Measurements from ENCODE around the gene CKM.

CKM gene

GRCh38 chr19:45331411-45331810, 8.7 kb upstream of the CKM start:
- Histone ChIP-seq H3K4me1 (peaks cover 0 to 23% (median 6%) of the 10 kb centered on the region in 10 experiments; a peak in 16 of 20 replicates), H3K36me3 (no peaks in the 10 kb centered on the region), H3K4me2 (no peak overlapping the region), H3K27ac (no peak overlapping the region), H3K4me3 (no peak overlapping the region), H4K20me1 (no peaks in the 10 kb centered on the region), H3K9me3 (replicated peaks in 1 of 11) (no peaks in the 10 kb centered on the region), H3K27me3 (no peaks in the 10 kb centered on the region), H3K9ac (no peak overlapping the region)
- no peak for TF ChIP-seq Cebpa-rat (IDR thresholded peaks at IDR 0.05)

- Histone ChIP-seq H3K9ac (no peak overlapping the region), H3K36me3 (no peaks in the 10 kb centered on the region), H3K27ac (no peak overlapping the region), H4K20me1 (peaks cover 0 to 6% (median 0%) of the 10 kb centered on the region in 11 experiments; a peak in 1 of 22 replicates), H3K27me3 (peaks cover 0 to 18% (median 0%) of the 10 kb centered on the region in 11 experiments; a peak in 4 of 22 replicates), H3K4me2 (no peak overlapping the region), H3K4me1 (peaks cover 13 to 49% (median 31%) of the 10 kb centered on the region in 10 experiments; a peak in 19 of 20 replicates), H3K4me3 (no peak overlapping the region), H3K9me3 (replicated peaks in 1 of 11) (no peaks in the 10 kb centered on the region)
- no peak for TF ChIP-seq Cebpa-rat (IDR thresholded peaks at IDR 0.05)
Observed at GRCh38 chr19:45327404-45328143, 4.9 kb upstream of the CKM start.

GRCh38 chr19:45324349-45324907, 1.8 kb upstream of the CKM start:
- no peak for TF ChIP-seq Cebpa-rat (IDR thresholded peaks at IDR 0.05)
- Histone ChIP-seq H4K20me1 (peaks cover 0 to 6% (median 0%) of the 10 kb centered on the region in 11 experiments; a peak in 1 of 22 replicates), H3K4me3 (no peak overlapping the region), H3K27ac (no peak overlapping the region), H3K9ac (no peak overlapping the region), H3K27me3 (peaks cover 0 to 18% (median 0%) of the 10 kb centered on the region in 11 experiments; a peak in 4 of 22 replicates), H3K9me3 (replicated peaks in 1 of 11) (no peaks in the 10 kb centered on the region), H3K4me2 (peak overlapping the region; percentile 52 to 95 (median 83)), H3K36me3 (no peaks in the 10 kb centered on the region), H3K4me1 (peaks cover 13 to 47% (median 38%) of the 10 kb centered on the region in 10 experiments; a peak in 19 of 20 replicates)

GRCh38 chr19:45323671-45324081, 1.0 kb upstream of the CKM start:
- H3K9ac ChIP-seq = peak overlapping the region in 10 of 11 experiments; percentile 21 to 66 (median 54); a peak in 15 of 22 replicates
- peaks cover 13 to 47% (median 38%) of the 10 kb centered on the region in 10 experiments; a peak in 19 of 20 replicates for H3K4me1 ChIP-seq
- no peak for TF ChIP-seq Cebpa-rat (IDR thresholded peaks at IDR 0.05)
- peak overlapping the region in 1 of 11 experiments; percentile 34; a peak in 1 of 22 replicates for H3K27ac ChIP-seq
- no peaks in the 10 kb centered on the region for H3K36me3 ChIP-seq
- peak overlapping the region; percentile 52 to 95 (median 83) for H3K4me2 ChIP-seq
- H4K20me1 ChIP-seq = peaks cover 0 to 6% (median 0%) of the 10 kb centered on the region in 11 experiments; a peak in 1 of 22 replicates
- H3K9me3 ChIP-seq (replicated peaks in 1 of 11) = no peaks in the 10 kb centered on the region
- peaks cover 0 to 18% (median 0%) of the 10 kb centered on the region in 11 experiments; a peak in 4 of 22 replicates for H3K27me3 ChIP-seq
- H3K4me3 ChIP-seq = peak overlapping the region; percentile 6 to 59 (median 32); a peak in 10 of 20 replicates

- Histone ChIP-seq H4K20me1 (peaks cover 0 to 6% (median 0%) of the 10 kb centered on the region in 11 experiments; a peak in 1 of 22 replicates), H3K4me2 (peak overlapping the region in 8 of 11 experiments; percentile 52 to 93 (median 82); a peak in 15 of 22 replicates), H3K9me3 (replicated peaks in 1 of 11) (no peaks in the 10 kb centered on the region), H3K27me3 (peaks cover 0 to 18% (median 0%) of the 10 kb centered on the region in 11 experiments; a peak in 4 of 22 replicates), H3K36me3 (no peaks in the 10 kb centered on the region), H3K4me1 (peaks cover 13 to 47% (median 38%) of the 10 kb centered on the region in 10 experiments; a peak in 19 of 20 replicates), H3K27ac (no peak overlapping the region), H3K9ac (peak overlapping the region in 2 of 11 experiments; percentile 10 to 28; a peak in 2 of 22 replicates), H3K4me3 (no peak overlapping the region; a peak in 1 of 20 replicates)
- no peak for TF ChIP-seq Cebpa-rat (IDR thresholded peaks at IDR 0.05)
Observed at GRCh38 chr19:45322311-45322710, 364 bp downstream of the CKM start.

GRCh38 chr19:45321848-45322247, 827 bp downstream of the CKM start:
- H3K27me3 ChIP-seq = peaks cover 0 to 18% (median 0%) of the 10 kb centered on the region in 11 experiments; a peak in 4 of 22 replicates
- H3K4me3 ChIP-seq = no peak overlapping the region
- no peaks in the 10 kb centered on the region for H3K36me3 ChIP-seq
- peak overlapping the region in 7 of 11 experiments; percentile 52 to 93 (median 81); a peak in 12 of 22 replicates for H3K4me2 ChIP-seq
- peaks cover 0 to 6% (median 0%) of the 10 kb centered on the region in 11 experiments; a peak in 1 of 22 replicates for H4K20me1 ChIP-seq
- H3K9me3 ChIP-seq (replicated peaks in 1 of 11) = no peaks in the 10 kb centered on the region
- H3K27ac ChIP-seq = no peak overlapping the region
- peak overlapping the region in 1 of 11 experiments; percentile 28; a peak in 2 of 22 replicates for H3K9ac ChIP-seq
- H3K4me1 ChIP-seq = peaks cover 13 to 44% (median 37%) of the 10 kb centered on the region in 10 experiments; a peak in 19 of 20 replicates
- TF ChIP-seq Cebpa-rat (IDR thresholded peaks at IDR 0.05) = no peak

- Histone ChIP-seq H3K9ac (no peak overlapping the region), H3K4me2 (no peak overlapping the region), H3K36me3 (no peaks in the 10 kb centered on the region), H3K27me3 (peaks cover 0 to 18% (median 0%) of the 10 kb centered on the region in 11 experiments; a peak in 4 of 22 replicates), H3K4me1 (peaks cover 13 to 37% (median 32%) of the 10 kb centered on the region in 10 experiments; a peak in 19 of 20 replicates), H3K27ac (no peak overlapping the region), H4K20me1 (peaks cover 0 to 6% (median 0%) of the 10 kb centered on the region in 11 experiments; a peak in 1 of 22 replicates), H3K9me3 (replicated peaks in 1 of 11) (no peaks in the 10 kb centered on the region), H3K4me3 (no peak overlapping the region)
- TF ChIP-seq Cebpa-rat (IDR thresholded peaks at IDR 0.05) = no peak
Observed at GRCh38 chr19:45320997-45321775, 1.5 kb downstream of the CKM start.

- peaks cover 4 to 26% (median 21%) of the 10 kb centered on the region in 10 experiments; a peak in 17 of 20 replicates for H3K4me1 ChIP-seq
- H3K4me3 ChIP-seq = no peak overlapping the region
- H4K20me1 ChIP-seq = no peaks in the 10 kb centered on the region
- no peaks in the 10 kb centered on the region for H3K36me3 ChIP-seq
- TF ChIP-seq Cebpa-rat (IDR thresholded peaks at IDR 0.05) = no peak
- H3K9ac ChIP-seq = no peak overlapping the region
- H3K4me2 ChIP-seq = peak overlapping the region in 3 of 11 experiments; percentile 43 to 48 (median 45); a peak in 1 of 22 replicates
- H3K9me3 ChIP-seq (replicated peaks in 1 of 11) = no peaks in the 10 kb centered on the region
- H3K27me3 ChIP-seq = no peaks in the 10 kb centered on the region
- H3K27ac ChIP-seq = no peak overlapping the region
Observed at GRCh38 chr19:45315304-45315703, 7.4 kb downstream of the CKM start.
